OCI-LY7 (cell line): ENCODE results near the gene ASCL5. TPM values are rescaled to one million over a fixed set of nuclear protein-coding genes. Genes with fewer than 3 reads are reported as not detected.
A peak's percentile ranks its signal among the peaks of the same experiment; 100 is the strongest.

Experiments used
- BruUV-seq: library from RNA; stranded (reverse); fragments of 400-500 nt; replicated peaks from 2 replicates; lab custom pipeline; 2021; lab: Mats Ljungman, UMichigan
- CTCF ChIA-PET: fragments of 300-600 bp; sonication (Branson Sonifier 250); formaldehyde crosslinking; loops from one replicate; lab custom pipeline; 2022; ENCODE audit warnings: antibody characterized with exemption; ENCODE audit not compliant: unreplicated experiment; lab: Charles Lee
- POLR2A ChIA-PET: fragments of 300-600 bp; sonication (Branson Sonifier 250); formaldehyde crosslinking; loops from one replicate; lab custom pipeline; 2022; ENCODE audit warnings: antibody characterized with exemption; lab: Charles Lee
- DNase-seq: peaks from one replicate; pipeline ENCODE4 v3.0.0-alpha.2; 2015; ENCODE audit warnings: low spot score
- H2AFZ ChIP-seq: fragments of 200-600 bp; sonication (generic), shearing (Covaris generic); 2 replicates; pipeline ENCODE4 v1.6.1; 2014; ENCODE audit warnings: mild to moderate bottlenecking, antibody characterized with exemption, low read length, moderate library complexity
- H3K27ac ChIP-seq: fragments of 200-600 bp; sonication (generic); 2 replicates; pipeline ENCODE4 v1.5.1; 2014; ENCODE audit warnings: mixed run types, low read depth, mild to moderate bottlenecking, moderate library complexity, low read length, inconsistent platforms; ENCODE audit not compliant: poor library complexity, severe bottlenecking
- H3K36me3 ChIP-seq: fragments of 200-600 bp; sonication (generic); 2 replicates; pipeline ENCODE4 v1.6.1; 2014; ENCODE audit warnings: mild to moderate bottlenecking, antibody characterized with exemption, low read length, moderate library complexity, mixed read lengths; ENCODE audit not compliant: insufficient read depth
- H3K4me1 ChIP-seq: fragments of 200-600 bp; sonication (generic); 2 replicates; pipeline ENCODE4 v1.5.1; 2014; ENCODE audit warnings: mild to moderate bottlenecking, low read length; ENCODE audit not compliant: insufficient read depth, poor library complexity, severe bottlenecking
- H3K4me2 ChIP-seq: fragments of 200-600 bp; sonication (generic); 2 replicates; pipeline ENCODE4 v1.6.1; 2014; ENCODE audit warnings: mild to moderate bottlenecking, low read length
- H3K4me3 ChIP-seq: fragments of 200-600 bp; sonication (generic); 2 replicates; pipeline ENCODE4 v1.5.1; 2014; ENCODE audit warnings: mild to moderate bottlenecking, low read depth, low read length; ENCODE audit not compliant: poor library complexity, severe bottlenecking
- H3K79me2 ChIP-seq: fragments of 200-600 bp; sonication (generic); 2 replicates; pipeline ENCODE4 v1.6.1; 2016; ENCODE audit warnings: low read depth, mild to moderate bottlenecking, low read length, moderate library complexity, mixed read lengths; ENCODE audit not compliant: insufficient read depth
- H3K9me2 ChIP-seq: fragments of 200-600 bp; sonication (generic); 2 replicates; pipeline ENCODE4 v1.6.1; 2016; ENCODE audit warnings: mild to moderate bottlenecking, low read length, mixed read lengths; ENCODE audit not compliant: insufficient read depth
- H3K9me3 ChIP-seq: fragments of 200-600 bp; sonication (generic); 2 replicates; pipeline ENCODE4 v1.6.1; 2014; ENCODE audit warnings: mild to moderate bottlenecking, mixed run types, low read length, mixed read lengths
- H4K20me1 ChIP-seq: fragments of 200-600 bp; sonication (generic); 2 replicates; pipeline ENCODE4 v1.6.1; 2014; ENCODE audit warnings: mild to moderate bottlenecking, antibody characterized with exemption, low read length, moderate library complexity, mixed read lengths; ENCODE audit not compliant: insufficient read depth
- CTCF ChIP-seq: fragments of 200-600 bp; sonication (generic); conservative IDR thresholded peaks from 2 replicates; pipeline ENCODE4 v1.5.1; 2014; ENCODE audit warnings: mild to moderate bottlenecking, antibody characterized with exemption, low read length, moderate library complexity, mixed read lengths
- EZH2phosphoT487 ChIP-seq: fragments of 200-600 bp; sonication (generic); IDR thresholded peaks from 2 replicates; pipeline ENCODE4 v1.6.1; 2018; ENCODE audit warnings: low read depth, borderline replicate concordance, mild to moderate bottlenecking, mixed run types, antibody characterized with exemption, low read length, moderate library complexity, mixed read lengths
- intact Hi-C: fragments of 100-400 bp; cut with micrococcal nuclease; formaldehyde crosslinking; loops from one replicate; pipeline ENCODE4 v1.10.0; 2022; ENCODE audit not compliant: unreplicated experiment
- total RNA-seq, 2 experiments: library from RNA; depleted of rRNA in 1 of 2; stranded (reverse); fragments of >200 nt in 1 of 2; shearing (Covaris generic) in 1 of 2; gene quantifications; 2 replicates each; pipeline ENCODE4 v1.2.3, GENCODE V29; 2014 to 2022

The ASCL5 gene
- total RNA-seq, 2 experiments from 2014 or later: not detected

- ChIA-PET POLR2A (no interaction called here), CTCF (no interaction called here)
- no peaks in the 10 kb centered on the region for H4K20me1 ChIP-seq
- H3K36me3 ChIP-seq: no peaks in the 10 kb centered on the region
- H3K4me2 ChIP-seq: no peak overlapping the region
- no peaks in the 10 kb centered on the region for H3K79me2 ChIP-seq
- TF ChIP-seq EZH2phosphoT487: no peak
- peak; percentile 67 for TF ChIP-seq CTCF
- no TSS peak for BruUV-seq
- H3K4me1 ChIP-seq: no peaks in the 10 kb centered on the region
- H3K9me3 ChIP-seq: no peaks in the 10 kb centered on the region
- peak; percentile 33 for DNase-seq
- H2AFZ ChIP-seq: no peak overlapping the region
- intact Hi-C loops: loop anchor here (1.0 to 10.0 kb wide), 2 partner anchors 28 to 139 kb away; no protein-coding TSS in a partner anchor
- no peaks in the 10 kb centered on the region for H3K9me2 ChIP-seq
- no peak overlapping the region for H3K27ac ChIP-seq
- H3K4me3 ChIP-seq: no peak overlapping the region
Measured at GRCh38 chr1:201085902-201086735, 40.9 kb downstream of the ASCL5 start.

GRCh38 chr1:201084295-201084694 lies 42.7 kb downstream of the ASCL5 start:
- Histone ChIP-seq H3K4me1 (no peaks in the 10 kb centered on the region), H3K4me3 (no peak overlapping the region), H4K20me1 (no peaks in the 10 kb centered on the region), H3K79me2 (no peaks in the 10 kb centered on the region), H3K9me2 (no peaks in the 10 kb centered on the region), H2AFZ (no peak overlapping the region), H3K36me3 (no peaks in the 10 kb centered on the region), H3K27ac (no peak overlapping the region), H3K9me3 (no peaks in the 10 kb centered on the region), H3K4me2 (no peak overlapping the region)
- intact Hi-C loops: loop anchor here (10.0 kb wide), 1 partner anchor 141 kb away; no protein-coding TSS in a partner anchor
- BruUV-seq: no TSS peak
- ChIA-PET CTCF (no interaction called here), POLR2A (interaction anchor here (0.6 kb wide), 1 partner anchor 783 kb away, joined by 3 read pairs; no protein-coding TSS in a partner anchor)
- TF ChIP-seq CTCF (no peak), EZH2phosphoT487 (no peak)
- no peak for DNase-seq

GRCh38 chr1:201083741-201084140 lies 43.2 kb downstream of the ASCL5 start:
- H2AFZ ChIP-seq: no peak overlapping the region
- TF ChIP-seq CTCF (no peak), EZH2phosphoT487 (no peak)
- H3K79me2 ChIP-seq: no peaks in the 10 kb centered on the region
- H4K20me1 ChIP-seq: no peaks in the 10 kb centered on the region
- no peaks in the 10 kb centered on the region for H3K9me2 ChIP-seq
- ChIA-PET CTCF (interaction anchor here (1.4 kb wide), 1 partner anchor 36 kb away, joined by 3 read pairs; no protein-coding TSS in a partner anchor), POLR2A (interaction anchor here (0.6 kb wide), 1 partner anchor 784 kb away, joined by 3 read pairs; no protein-coding TSS in a partner anchor)
- H3K4me2 ChIP-seq: no peak overlapping the region
- DNase-seq: no peak
- intact Hi-C loops: loop anchor here (10.0 kb wide), 1 partner anchor 141 kb away; no protein-coding TSS in a partner anchor
- H3K9me3 ChIP-seq: no peaks in the 10 kb centered on the region
- no peaks in the 10 kb centered on the region for H3K4me1 ChIP-seq
- no peak overlapping the region for H3K27ac ChIP-seq
- H3K4me3 ChIP-seq: no peak overlapping the region
- no peaks in the 10 kb centered on the region for H3K36me3 ChIP-seq
- BruUV-seq: no TSS peak
